ENCODE measurements around the gene TNIK.

- TF ChIP-seq CTCF (IDR thresholded peaks at IDR 0.05) = no peak
- TF ChIP-seq EP300 (IDR thresholded peaks at IDR 0.05) = no peak
These were observed 246.3 kb downstream of the TNIK start for GRCh38 chr3:171213907-171214306.

Measured in stomach (tissue), 4 donors.